IPS-18c (cell line): Measurements from ENCODE around the gene B4GALNT4.

ENCODE experiments used
- H3K4me3 ChIP-seq: 2 replicates; pipeline ENCODE4 v1.7.0; 2013; ENCODE audit warnings: low read depth, mild to moderate bottlenecking, low read length, moderate library complexity; ENCODE audit not compliant: insufficient read depth
- H3K9me3 ChIP-seq: one replicate; pipeline ENCODE4 v1.6.1; 2013; ENCODE audit warnings: mild to moderate bottlenecking, low read length, moderate library complexity; ENCODE audit not compliant: control insufficient read depth, insufficient read depth

Gene B4GALNT4

DNA sequence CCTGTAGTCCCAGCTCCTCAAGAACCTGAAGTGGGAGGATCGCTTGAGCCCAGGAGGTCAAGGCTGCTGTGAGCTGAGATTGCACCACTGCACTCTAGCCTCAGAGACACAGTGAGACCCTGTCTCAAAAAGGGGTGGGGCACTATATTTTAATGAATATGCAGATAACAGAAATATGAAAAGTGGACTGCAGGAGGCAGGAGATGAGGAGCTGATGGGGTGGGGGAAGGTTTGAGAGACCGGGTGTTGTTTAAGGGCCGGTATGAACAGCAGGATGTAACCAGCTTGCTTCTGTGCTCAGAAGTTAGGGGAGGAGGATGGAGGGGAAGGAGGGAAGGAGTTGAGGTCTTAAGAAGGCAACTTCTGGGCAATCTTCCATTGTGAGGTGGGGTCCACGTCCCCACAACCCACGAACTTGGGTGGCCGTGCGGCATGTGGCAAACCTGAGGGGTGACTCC lies 1.3 kb upstream of the B4GALNT4 start:
- H3K4me3 ChIP-seq = no peak overlapping the region; the same call in 1 of the 2 replicates
- H3K9me3 ChIP-seq = no peaks in the 10 kb centered on the region

- no peaks in the 10 kb centered on the region for H3K9me3 ChIP-seq
- H3K4me3 ChIP-seq = peak overlapping the region; percentile 41
These were observed 624 bp upstream of the B4GALNT4 start for GRCh38 chr11:368414-369335.

DNA sequence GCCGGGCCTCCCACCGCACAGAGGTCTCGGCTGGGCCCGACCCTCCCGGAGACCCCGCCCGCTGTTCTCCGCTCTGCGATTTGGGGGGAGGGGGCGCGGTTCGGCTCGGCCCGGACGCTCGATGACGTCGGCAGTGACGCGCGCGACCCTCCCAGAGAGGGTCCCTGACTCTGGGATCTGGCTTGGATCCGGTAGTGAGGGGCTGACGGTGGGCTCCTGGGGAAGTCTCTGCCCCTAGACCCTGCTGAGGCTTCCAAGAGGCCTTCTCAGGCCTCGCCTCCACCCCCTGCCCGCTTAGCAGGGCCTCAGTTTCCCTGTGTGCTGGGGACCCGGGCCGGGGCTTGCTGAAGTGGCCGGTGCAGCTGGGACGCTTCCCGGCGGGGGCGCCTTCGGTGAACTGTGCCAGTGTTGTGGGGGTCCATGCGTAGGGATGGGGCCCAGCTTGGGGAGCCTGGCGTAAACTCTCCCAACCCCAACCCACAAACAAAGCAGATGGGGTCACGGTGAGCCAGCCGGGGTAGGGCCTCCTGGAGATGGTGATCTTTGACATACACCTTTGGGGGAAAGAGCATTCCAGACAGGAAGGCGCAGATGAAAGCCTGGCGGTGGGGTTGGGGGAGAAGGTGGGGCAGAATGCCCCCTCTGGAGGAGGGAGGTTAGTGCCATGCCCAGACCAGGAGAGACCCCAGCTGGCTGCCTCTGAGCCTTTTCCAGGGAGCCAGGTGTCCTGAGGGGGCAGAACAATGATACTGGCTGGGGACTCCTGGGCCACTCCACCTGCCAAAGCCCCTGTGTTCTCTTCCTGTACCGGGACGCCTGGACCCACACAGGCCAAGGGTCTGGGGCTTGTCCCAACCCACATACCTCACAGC lies 1.0 kb downstream of the B4GALNT4 start:
- H3K9me3 ChIP-seq = no peaks in the 10 kb centered on the region
- peak overlapping the region; percentile 57 for H3K4me3 ChIP-seq

DNA sequence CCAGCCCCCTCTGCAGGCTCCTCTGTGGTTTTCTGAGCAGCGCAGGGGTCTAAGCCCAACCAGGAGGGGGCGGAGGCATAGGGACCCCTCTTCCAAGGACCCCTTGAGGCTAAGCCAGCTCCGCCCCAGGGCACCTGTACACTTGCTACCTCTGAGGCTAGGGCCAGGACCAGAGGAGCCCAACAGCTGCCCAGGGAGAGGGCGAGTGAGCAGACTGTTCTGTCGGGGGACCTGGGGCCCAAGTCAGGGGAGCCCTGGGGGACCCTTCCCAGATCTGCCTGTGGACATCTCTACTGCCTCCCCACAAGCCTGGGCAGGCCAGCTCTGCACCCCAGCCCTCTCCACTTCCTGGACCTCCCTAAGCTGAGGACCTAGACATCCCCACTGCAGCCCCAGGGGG lies 1.8 kb downstream of the B4GALNT4 start:
- Histone ChIP-seq H3K4me3 (no peak overlapping the region), H3K9me3 (no peaks in the 10 kb centered on the region)

- no peaks in the 10 kb centered on the region for H3K9me3 ChIP-seq
- H3K4me3 ChIP-seq = no peak overlapping the region
These were observed 2.7 kb downstream of the B4GALNT4 start for GRCh38 chr11:371716-372590.

DNA sequence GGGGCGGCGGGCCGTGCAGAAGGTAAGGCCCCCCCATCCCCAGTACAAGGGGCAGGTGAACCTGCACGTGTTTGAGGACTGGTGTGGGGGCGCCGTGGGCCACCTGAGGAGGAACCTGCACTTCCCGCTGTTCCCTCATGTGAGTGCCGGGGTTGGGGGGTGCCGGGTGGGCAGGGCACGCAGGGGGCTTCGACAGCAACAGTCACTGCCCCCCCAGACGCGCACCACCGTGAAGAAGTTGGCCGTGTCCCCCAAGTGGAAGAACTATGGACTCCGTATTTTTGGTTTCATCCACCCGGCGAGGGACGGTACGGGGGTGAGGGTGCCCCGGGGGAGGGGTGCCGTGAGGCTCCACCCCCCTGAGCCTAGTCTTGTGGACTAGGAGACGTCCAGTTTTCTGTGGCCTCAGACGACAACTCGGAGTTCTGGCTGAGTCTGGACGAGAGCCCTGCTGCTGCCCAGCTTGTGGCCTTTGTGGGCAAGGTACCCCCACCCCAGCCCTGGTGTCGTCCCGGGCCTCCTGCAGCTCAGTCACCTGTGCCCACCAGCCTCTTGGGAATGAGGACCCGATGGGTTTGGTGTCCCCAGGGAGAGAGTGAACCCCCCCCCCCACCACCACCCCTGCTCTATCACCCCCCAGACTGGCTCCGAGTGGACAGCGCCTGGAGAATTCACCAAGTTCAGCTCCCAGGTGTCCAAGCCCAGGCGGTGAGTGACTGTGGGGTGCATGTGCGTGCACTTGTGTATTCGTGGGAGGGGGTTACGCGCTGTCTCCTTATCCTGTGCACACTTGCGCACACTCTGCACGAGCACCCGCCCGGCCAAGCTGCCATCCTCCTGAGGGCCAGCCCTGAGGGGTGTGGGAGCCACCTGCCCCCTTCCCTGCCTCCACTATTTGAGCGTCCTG lies 3.8 kb downstream of the B4GALNT4 start:
- Histone ChIP-seq H3K9me3 (no peaks in the 10 kb centered on the region), H3K4me3 (no peak overlapping the region)

GRCh38 chr11:373716-374551 lies 4.6 kb downstream of the B4GALNT4 start:
- H3K9me3 ChIP-seq = no peaks in the 10 kb centered on the region
- H3K4me3 ChIP-seq = no peak overlapping the region

DNA sequence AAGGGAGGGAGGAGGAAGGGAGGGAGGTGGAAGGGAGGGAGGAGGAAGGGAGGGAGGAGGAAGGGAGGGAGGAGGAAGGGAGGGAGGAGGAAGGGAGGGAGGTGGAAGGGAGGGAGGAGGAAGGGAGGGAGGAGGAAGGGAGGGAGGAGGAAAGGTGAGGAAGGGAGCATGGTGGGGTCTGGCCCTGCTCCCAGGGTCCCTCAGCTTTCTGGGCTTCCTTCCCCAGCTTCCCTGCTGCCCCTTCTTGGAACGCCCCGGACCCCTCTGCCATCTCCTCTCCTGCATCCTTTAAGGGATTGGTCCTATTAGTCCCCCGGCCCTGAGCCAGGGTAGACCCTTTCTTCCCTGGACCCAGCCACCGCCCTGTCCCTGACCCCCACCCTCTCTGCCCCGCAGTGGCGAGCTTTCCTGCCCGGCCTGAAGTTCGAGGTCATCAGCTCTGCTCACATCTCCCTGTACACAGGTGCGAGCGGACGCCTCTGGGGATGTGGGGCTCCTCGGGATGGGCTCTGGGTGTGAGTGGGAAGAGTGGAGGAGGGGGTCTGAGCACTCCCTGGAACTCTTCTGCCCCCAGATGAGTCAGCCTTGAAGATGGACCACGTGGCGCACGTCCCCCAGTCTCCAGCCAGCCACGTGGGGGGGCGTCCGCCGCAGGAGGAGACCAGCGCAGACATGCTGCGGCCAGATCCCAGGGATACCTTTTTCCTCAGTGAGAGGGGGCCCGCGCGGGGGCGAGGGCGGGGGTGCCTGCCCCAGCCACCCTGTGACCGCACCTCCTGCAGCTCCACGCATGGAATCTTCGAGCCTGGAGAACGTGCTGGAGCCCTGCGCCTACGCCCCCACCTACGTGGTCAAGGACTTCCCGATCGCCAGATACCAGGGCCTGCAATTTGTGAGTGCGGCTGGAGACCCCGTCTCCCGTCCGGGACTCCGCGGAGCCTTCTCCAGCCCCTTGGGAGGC lies 6.0 kb downstream of the B4GALNT4 start:
- H3K4me3 ChIP-seq = no peak overlapping the region
- no peaks in the 10 kb centered on the region for H3K9me3 ChIP-seq

- Histone ChIP-seq H3K4me3 (no peak overlapping the region), H3K9me3 (no peaks in the 10 kb centered on the region)
These were observed 7.4 kb downstream of the B4GALNT4 start for GRCh38 chr11:376531-377173.

DNA sequence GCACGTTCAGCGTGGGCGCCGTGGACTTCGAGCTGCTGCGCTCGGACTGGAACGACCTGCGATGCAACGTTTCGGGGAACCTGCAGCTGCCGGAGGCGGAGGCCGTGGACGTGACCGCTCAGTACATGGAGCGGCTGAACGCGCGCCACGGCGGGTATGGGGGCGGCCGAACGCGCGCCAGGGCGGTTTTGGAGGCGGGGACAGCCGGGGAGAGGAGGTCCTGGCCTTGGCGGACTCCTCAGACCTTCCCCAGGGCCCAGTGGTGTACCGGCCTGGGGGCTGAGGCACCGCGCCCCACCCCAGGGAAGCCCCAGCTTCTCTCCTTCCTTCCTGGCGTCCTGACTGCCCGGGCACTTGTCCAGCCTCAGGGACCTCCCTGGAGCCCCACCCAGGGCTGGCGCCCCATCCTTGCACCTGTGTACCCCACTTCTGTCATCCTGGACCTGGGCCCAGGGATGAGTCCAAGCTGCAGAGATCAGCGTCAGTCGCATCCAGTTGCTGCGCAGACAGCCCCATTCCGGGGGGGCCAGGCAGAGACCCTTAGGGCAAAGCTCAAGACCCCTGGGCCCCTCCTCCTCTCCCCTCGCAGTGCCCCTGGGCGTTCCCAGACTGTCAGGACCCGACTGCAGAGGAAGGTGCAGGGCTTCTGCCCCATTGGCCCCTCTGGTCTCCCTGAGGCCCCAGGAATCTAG lies 8.0 kb downstream of the B4GALNT4 start:
- H3K4me3 ChIP-seq = no peak overlapping the region
- no peaks in the 10 kb centered on the region for H3K9me3 ChIP-seq

GRCh38 chr11:377883-378500 lies 8.7 kb downstream of the B4GALNT4 start:
- H3K9me3 ChIP-seq = no peaks in the 10 kb centered on the region
- no peak overlapping the region for H3K4me3 ChIP-seq

DNA sequence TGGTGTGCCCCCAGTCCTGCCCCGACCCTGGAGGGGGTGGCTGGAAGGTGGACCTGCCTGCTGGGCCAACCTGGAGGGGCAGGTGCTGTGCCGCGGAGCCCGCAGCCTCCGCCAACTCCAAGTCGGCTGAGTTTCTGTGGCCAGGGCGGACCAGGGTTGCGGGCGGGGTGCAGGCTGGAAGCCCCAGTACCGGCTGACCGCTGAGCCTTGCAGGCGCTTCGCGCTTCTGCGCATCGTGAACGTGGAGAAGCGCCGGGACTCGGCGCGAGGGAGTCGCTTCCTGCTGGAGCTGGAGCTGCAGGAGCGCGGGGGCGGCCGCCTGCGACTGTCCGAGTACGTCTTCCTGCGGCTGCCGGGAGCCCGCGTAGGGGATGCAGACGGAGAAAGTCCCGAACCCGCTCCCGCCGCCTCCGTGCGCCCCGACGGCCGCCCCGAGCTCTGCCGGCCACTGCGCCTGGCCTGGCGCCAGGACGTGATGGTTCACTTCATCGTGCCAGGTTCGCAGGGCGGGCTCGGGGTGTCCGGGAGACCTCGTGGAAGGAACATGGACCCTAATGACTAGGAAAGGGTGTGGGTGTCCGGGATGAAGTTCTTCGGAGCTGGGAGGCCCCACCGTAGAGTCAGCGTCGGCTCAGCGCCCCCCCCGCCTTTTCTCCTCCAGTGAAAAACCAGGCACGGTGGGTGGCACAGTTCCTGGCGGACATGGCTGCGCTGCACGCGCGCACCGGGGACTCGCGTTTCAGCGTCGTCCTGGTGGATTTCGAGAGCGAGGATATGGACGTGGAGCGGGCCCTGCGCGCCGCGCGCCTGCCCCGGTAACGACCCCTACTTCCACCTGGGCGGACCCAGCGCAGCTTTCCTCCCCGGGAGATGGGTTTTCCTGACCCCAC lies 10.2 kb downstream of the B4GALNT4 start:
- peaks cover 2% of the 10 kb centered on the region for H3K9me3 ChIP-seq
- H3K4me3 ChIP-seq = no peak overlapping the region
